ENCODE data around the gene NKAIN2. TPM values are rescaled to one million over a fixed set of nuclear protein-coding genes. Genes with fewer than 3 reads are reported as not detected.

The NKAIN2 gene
- total RNA-seq, 1 donor from 2014 or later = 0.56 TPM

DNA sequence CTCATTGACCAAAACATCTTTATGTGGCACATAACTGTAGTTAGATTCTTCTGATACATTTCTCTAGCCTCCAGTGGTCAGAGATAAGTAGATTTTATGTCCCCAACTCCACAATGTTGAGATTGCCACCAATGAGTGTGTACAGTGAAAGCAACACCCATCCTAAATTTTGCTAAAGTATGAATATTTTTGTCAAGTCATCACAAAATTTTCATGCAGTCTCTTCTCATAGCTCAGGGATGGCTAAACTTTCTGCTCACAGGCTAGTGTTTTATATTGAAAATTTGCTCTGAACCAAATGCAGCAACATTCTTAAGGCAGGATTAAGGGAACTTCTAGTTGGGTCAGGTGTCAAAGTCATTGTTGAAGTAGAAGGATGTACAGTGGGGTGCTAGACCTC lies 203.6 kb downstream of the NKAIN2 start:
- Mint-ChIP-seq H3K27ac (ENCODE audit: unreplicated experiment) (no peak overlapping the region), H3K4me3 (ENCODE audit: unreplicated experiment) (no peak overlapping the region), H3K36me3 (ENCODE audit: unreplicated experiment) (no peaks in the 10 kb centered on the region), H3K4me1 (ENCODE audit: low read depth, unreplicated experiment) (no peaks in the 10 kb centered on the region), H3K27me3 (ENCODE audit: unreplicated experiment) (no peaks in the 10 kb centered on the region), H3K9me3 (ENCODE audit: unreplicated experiment) (peaks cover 2% of the 10 kb centered on the region)
- no peak for DNase-seq
- TF ChIP-seq, protein P1, sequence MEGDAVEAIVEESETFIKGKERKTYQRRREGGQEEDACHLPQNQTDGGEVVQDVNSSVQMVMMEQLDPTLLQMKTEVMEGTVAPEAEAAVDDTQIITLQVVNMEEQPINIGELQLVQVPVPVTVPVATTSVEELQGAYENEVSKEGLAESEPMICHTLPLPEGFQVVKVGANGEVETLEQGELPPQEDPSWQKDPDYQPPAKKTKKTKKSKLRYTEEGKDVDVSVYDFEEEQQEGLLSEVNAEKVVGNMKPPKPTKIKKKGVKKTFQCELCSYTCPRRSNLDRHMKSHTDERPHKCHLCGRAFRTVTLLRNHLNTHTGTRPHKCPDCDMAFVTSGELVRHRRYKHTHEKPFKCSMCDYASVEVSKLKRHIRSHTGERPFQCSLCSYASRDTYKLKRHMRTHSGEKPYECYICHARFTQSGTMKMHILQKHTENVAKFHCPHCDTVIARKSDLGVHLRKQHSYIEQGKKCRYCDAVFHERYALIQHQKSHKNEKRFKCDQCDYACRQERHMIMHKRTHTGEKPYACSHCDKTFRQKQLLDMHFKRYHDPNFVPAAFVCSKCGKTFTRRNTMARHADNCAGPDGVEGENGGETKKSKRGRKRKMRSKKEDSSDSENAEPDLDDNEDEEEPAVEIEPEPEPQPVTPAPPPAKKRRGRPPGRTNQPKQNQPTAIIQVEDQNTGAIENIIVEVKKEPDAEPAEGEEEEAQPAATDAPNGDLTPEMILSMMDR (IDR thresholded peaks at IDR 0.05; ENCODE audit: partially characterized antibody, unreplicated experiment) = no peak

DNA sequence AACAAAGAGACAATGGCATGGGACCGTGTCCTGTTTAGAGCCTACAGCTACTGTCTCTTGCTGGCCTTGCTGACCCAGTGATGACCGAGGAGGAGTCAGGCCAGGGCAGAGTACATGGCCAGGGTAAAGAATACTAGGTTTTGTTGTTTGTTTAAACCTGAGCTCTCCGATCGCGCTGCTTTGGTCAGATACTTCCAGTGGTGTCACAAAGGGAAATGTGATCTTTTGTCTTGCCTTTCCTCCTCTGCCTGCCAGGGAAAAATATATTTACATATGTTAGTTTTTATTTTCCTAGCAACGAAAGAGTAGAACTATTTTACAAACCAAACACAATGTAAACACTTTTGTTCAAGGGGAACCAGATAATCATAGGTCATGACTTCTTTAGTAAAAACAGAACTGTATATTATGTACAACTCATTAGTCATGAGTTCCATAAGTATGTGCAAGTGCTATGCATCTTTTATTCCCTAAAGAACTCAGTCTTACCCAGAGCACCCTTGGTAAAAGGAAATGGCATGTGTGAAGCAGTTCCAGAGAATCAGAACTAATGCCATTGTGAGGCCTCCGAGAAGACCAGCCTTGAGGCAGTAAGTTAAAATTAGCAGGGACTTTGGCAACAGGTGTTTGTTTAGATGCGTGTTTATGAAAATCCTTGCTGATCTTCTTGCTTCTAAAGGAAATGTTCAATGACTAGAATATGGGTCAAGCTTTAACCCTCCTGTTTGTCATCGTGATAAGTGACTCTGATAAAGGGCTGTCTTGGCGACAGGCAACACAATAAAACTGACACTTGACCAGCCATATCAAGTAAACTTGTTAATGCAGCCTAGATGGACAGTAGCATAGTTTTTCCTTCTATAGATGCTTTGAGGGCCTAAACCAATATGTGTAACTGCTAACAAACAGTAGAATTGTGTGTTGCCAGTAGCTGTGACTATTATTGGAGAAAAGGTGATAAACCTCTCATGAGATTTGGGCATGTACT lies 204.6 kb downstream of the NKAIN2 start:
- H3K36me3 Mint-ChIP-seq (ENCODE audit: unreplicated experiment) = no peaks in the 10 kb centered on the region
- H3K27ac Mint-ChIP-seq (ENCODE audit: unreplicated experiment) = no peak overlapping the region
- H3K9me3 Mint-ChIP-seq (ENCODE audit: unreplicated experiment) = peaks cover 2% of the 10 kb centered on the region
- no peak for DNase-seq
- H3K4me1 Mint-ChIP-seq (ENCODE audit: low read depth, unreplicated experiment) = no peaks in the 10 kb centered on the region
- no peaks in the 10 kb centered on the region for H3K27me3 Mint-ChIP-seq (ENCODE audit: unreplicated experiment)
- H3K4me3 Mint-ChIP-seq (ENCODE audit: unreplicated experiment) = no peak overlapping the region
- TF ChIP-seq, protein P1 (IDR thresholded peaks at IDR 0.05; ENCODE audit: partially characterized antibody, unreplicated experiment) = no peak

DNA sequence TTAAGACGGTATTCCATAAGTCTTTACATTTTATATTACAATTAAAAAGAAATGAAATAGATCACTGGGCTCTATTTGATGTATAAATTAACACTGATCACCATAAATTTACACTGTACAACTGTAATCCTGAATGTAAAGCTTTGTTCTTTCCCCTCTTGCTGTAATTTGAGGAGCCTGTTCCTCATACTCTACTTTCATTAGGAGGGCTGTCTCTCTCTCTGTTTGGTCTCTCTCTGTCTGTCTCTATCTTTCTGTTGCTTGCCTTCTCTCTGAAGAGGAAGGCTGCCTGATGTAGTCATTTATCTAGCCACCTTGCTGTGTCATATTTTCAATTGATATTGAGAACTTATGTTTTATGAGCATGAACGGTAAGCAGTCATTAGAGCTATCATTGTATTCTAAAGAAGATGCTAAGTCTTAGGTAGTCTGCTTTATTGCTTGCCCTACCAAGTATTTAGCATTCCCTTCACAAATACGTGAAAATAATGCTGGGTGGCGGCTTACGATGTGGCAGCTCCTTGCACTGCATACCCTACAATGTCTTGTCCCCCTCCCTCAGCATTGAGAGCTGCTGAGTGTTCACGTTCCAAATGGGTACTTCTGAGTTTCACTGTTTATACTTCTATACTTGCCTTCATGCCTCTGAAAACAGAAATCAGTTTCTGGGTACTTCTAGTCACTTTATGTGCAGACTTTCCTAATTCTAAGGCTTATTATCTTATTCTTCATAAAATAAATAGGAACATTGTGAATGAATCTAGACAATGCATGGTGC lies 205.5 kb downstream of the NKAIN2 start:
- Mint-ChIP-seq H3K36me3 (ENCODE audit: unreplicated experiment) (no peaks in the 10 kb centered on the region), H3K4me1 (ENCODE audit: low read depth, unreplicated experiment) (no peaks in the 10 kb centered on the region), H3K9me3 (ENCODE audit: unreplicated experiment) (no peaks in the 10 kb centered on the region), H3K27ac (ENCODE audit: unreplicated experiment) (no peak overlapping the region), H3K4me3 (ENCODE audit: unreplicated experiment) (no peak overlapping the region), H3K27me3 (ENCODE audit: unreplicated experiment) (no peaks in the 10 kb centered on the region)
- TF ChIP-seq, protein P1 (IDR thresholded peaks at IDR 0.05; ENCODE audit: partially characterized antibody, unreplicated experiment) = no peak
- no peak for DNase-seq

DNA sequence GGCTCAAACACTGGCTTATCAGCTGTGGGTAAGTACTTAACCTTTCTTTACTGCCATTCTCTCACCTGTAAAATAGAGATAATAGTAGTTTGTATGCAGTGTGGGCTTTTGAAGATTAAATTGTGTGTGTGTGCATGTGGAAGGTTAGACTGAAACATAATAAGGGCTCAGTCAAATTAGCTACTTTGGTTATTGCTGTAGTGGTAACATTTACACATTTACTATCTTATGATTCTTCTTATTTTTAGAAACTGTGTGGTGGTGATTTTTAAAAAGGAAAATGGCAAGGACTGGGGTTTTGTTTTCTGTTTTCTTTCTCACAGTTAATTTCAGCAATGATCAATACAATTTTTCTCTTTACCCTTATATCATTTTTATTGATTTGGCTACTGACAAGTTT lies 206.9 kb downstream of the NKAIN2 start:
- Mint-ChIP-seq H3K27ac (ENCODE audit: unreplicated experiment) (no peak overlapping the region), H3K9me3 (ENCODE audit: unreplicated experiment) (no peaks in the 10 kb centered on the region), H3K4me1 (ENCODE audit: low read depth, unreplicated experiment) (no peaks in the 10 kb centered on the region), H3K27me3 (ENCODE audit: unreplicated experiment) (no peaks in the 10 kb centered on the region), H3K36me3 (ENCODE audit: unreplicated experiment) (no peaks in the 10 kb centered on the region), H3K4me3 (ENCODE audit: unreplicated experiment) (no peak overlapping the region)
- DNase-seq = no peak
- TF ChIP-seq, protein P1 (IDR thresholded peaks at IDR 0.05; ENCODE audit: partially characterized antibody, unreplicated experiment) = no peak

Measured in glutamatergic neuron (in vitro differentiated cells).